Endodermal cell (in vitro differentiated cells): ENCODE results near the gene MAL. TPM values are rescaled to one million over a fixed set of nuclear protein-coding genes. Genes with fewer than 3 reads are reported as not detected.
A peak's percentile ranks its signal among the peaks of the same experiment; 100 is the strongest.

Experiments used
- DNase-seq: peaks from one replicate; pipeline ENCODE4 v3.0.0-alpha.2; 2017
- H3K27ac ChIP-seq: 2 replicates; pipeline ENCODE4 v1.5.1; 2013; ENCODE audit warnings: mild to moderate bottlenecking, low read depth, low read length, moderate library complexity
- H3K27me3 ChIP-seq: 2 replicates; pipeline ENCODE4 v1.6.1; 2013; ENCODE audit warnings: mild to moderate bottlenecking, low read length, moderate library complexity; ENCODE audit not compliant: insufficient read depth, control insufficient read depth, poor library complexity, severe bottlenecking
- H3K36me3 ChIP-seq: 2 replicates; pipeline ENCODE4 v1.7.0; 2013; ENCODE audit warnings: mild to moderate bottlenecking, low read length, moderate library complexity; ENCODE audit not compliant: control insufficient read depth, insufficient read depth
- H3K4me1 ChIP-seq: one replicate; pipeline ENCODE4 v1.7.0; 2013; ENCODE audit warnings: low read length; ENCODE audit not compliant: control insufficient read depth, insufficient read depth
- H3K4me3 ChIP-seq: 2 replicates; pipeline ENCODE4 v1.5.1; 2013; ENCODE audit warnings: mild to moderate bottlenecking, low read length, moderate library complexity
- H3K9ac ChIP-seq: 2 replicates; pipeline ENCODE4 v1.6.1; 2013; ENCODE audit warnings: mild to moderate bottlenecking, low read length, moderate library complexity; ENCODE audit not compliant: poor library complexity, severe bottlenecking; ENCODE audit errors: extremely low read depth
- H3K9me3 ChIP-seq: 2 replicates; pipeline ENCODE4 v1.6.1; 2013; ENCODE audit warnings: mild to moderate bottlenecking, low read length, moderate library complexity; ENCODE audit not compliant: control insufficient read depth
- H3K27ac Mint-ChIP-seq: 2 replicates; pipeline ENCODE4 v1.8.0; 2020; ENCODE audit warnings: mixed read lengths
- H3K27me3 Mint-ChIP-seq: 2 replicates; pipeline ENCODE4 v1.8.0; 2021; ENCODE audit warnings: mild to moderate bottlenecking, mixed read lengths; ENCODE audit not compliant: insufficient read depth
- H3K36me3 Mint-ChIP-seq: 2 replicates; pipeline ENCODE4 v1.8.0; 2020; ENCODE audit warnings: low read depth, mixed read lengths
- H3K4me1 Mint-ChIP-seq: 2 replicates; pipeline ENCODE4 v1.8.0; 2020; ENCODE audit warnings: mixed read lengths
- H3K4me3 Mint-ChIP-seq: 2 replicates; pipeline ENCODE4 v1.8.0; 2020; ENCODE audit warnings: mild to moderate bottlenecking, moderate library complexity, mixed read lengths
- H3K9me3 Mint-ChIP-seq: 2 replicates; pipeline ENCODE4 v1.8.0; 2020; ENCODE audit warnings: mild to moderate bottlenecking, mixed read lengths
- CTCF ChIP-seq: fragments of 200-600 bp; sonication (generic); conservative IDR thresholded peaks from 2 replicates; pipeline ENCODE4 v1.5.0; 2021; ENCODE audit warnings: antibody characterized with exemption, mild to moderate bottlenecking
- WGBS, 2 experiments: methylation state at CpG; one replicate each; pipeline versions ENCODE4 v1.1.5 to v1.1.7; 2013; ENCODE audit warnings: missing lambda C conversion rate in 2 of 2, mixed read lengths in 1 of 2; ENCODE audit not compliant: insufficient coverage in 1 of 2, insufficient read length in 1 of 2; 5-methylcytosine and 5-hydroxymethylcytosine counted together
- total RNA-seq, 2 donors: library from RNA; stranded (reverse); fragmentation: NEBNext Ultra II Directional in 1 of 2; extraction: Animal tissue kit (Norgen Biotek cat#: 25700) in 1 of 2; gene quantifications; 2 replicates in 1 of 2; 3 replicates in 1 of 2; pipeline ENCODE4 v1.2.1, GENCODE V29; 2021

The MAL gene
- total RNA-seq, 2 donors from 2014 or later = not detected

- peak; percentile 87 for DNase-seq
- no peaks in the 10 kb centered on the region for H3K4me1 Mint-ChIP-seq
- WGBS, 2 experiments = 75 to 85% methylated on average over 1 to 3 of the region's 3 CpGs
These were observed 39.0 kb upstream of the MAL start for GRCh38 chr2:94986392-94986963.

DNA sequence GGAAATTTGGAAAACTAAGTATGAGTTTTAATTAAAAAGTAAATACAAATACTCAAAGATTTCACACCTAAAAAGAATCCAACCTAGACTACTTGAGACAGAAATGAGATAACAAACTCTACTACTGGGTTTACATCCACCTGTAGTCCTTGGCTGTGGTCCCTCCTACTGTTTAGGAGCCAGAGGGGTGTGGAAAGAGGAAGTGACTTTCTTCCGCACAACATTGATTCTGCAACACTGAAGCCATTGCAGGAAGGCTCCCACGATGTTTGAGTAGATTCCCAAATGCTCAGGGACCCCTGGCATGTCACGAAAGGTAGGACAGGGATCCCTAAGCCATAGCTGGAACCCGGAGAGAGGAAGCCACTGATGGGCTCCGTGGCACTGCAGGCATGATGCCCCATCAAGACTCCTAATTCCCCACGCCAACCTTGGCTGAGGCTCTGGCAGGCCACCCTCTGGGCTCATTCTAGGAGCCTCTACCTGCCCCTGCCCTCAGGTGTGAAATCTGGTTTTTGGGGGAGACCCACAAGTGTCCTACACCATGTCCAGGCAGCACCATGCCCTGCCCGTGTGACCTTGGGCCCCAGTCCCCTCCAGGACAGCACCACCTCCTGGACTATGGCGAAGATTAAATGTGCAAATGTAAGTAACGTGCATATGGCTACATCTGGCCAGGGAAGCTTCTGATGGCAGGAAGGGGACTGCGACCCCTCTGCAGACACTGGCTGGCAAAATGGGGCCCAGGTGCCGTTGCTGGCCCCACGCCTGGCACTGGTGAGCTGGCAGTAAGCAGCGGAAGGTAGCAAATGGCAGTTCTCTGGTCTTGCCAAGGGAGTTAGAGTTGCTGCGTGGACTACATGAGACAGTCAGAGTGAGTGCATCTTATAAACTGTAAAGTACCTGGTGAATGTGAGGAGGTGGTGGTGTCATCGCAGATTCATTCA lies 38.2 kb upstream of the MAL start:
- DNase-seq = no peak
- no peak overlapping the region for H3K4me3 ChIP-seq
- peak; percentile 11 for TF ChIP-seq CTCF
- H3K27me3 Mint-ChIP-seq = peaks cover 29% of the 10 kb centered on the region
- H3K4me1 Mint-ChIP-seq = no peaks in the 10 kb centered on the region
- H3K36me3 ChIP-seq = no peaks in the 10 kb centered on the region
- H3K4me1 ChIP-seq = no peaks in the 10 kb centered on the region
- H3K9ac ChIP-seq = no peak overlapping the region
- H3K36me3 Mint-ChIP-seq = no peaks in the 10 kb centered on the region
- H3K9me3 ChIP-seq = no peaks in the 10 kb centered on the region
- H3K27ac Mint-ChIP-seq = no peak overlapping the region
- H3K27ac ChIP-seq = no peak overlapping the region
- H3K4me3 Mint-ChIP-seq = no peak overlapping the region
- no peaks in the 10 kb centered on the region for H3K9me3 Mint-ChIP-seq
- H3K27me3 ChIP-seq = no peaks in the 10 kb centered on the region
- 88% methylated on average over 12 to 15 of the region's 15 CpGs for WGBS, 2 experiments

More at GRCh38 chr2:94986392-94986963, 39.0 kb upstream of the MAL start:
- Histone ChIP-seq H3K36me3 (no peaks in the 10 kb centered on the region), H3K27ac (no peak overlapping the region), H3K9ac (no peak overlapping the region), H3K4me1 (no peaks in the 10 kb centered on the region), H3K9me3 (no peaks in the 10 kb centered on the region), H3K4me3 (no peak overlapping the region), H3K27me3 (no peaks in the 10 kb centered on the region)
- H3K9me3 Mint-ChIP-seq = no peaks in the 10 kb centered on the region
- H3K27ac Mint-ChIP-seq = no peak overlapping the region
- no peaks in the 10 kb centered on the region for H3K36me3 Mint-ChIP-seq
- peaks cover 26% of the 10 kb centered on the region for H3K27me3 Mint-ChIP-seq
- no peak overlapping the region for H3K4me3 Mint-ChIP-seq
- peak; percentile 91 for TF ChIP-seq CTCF

DNA sequence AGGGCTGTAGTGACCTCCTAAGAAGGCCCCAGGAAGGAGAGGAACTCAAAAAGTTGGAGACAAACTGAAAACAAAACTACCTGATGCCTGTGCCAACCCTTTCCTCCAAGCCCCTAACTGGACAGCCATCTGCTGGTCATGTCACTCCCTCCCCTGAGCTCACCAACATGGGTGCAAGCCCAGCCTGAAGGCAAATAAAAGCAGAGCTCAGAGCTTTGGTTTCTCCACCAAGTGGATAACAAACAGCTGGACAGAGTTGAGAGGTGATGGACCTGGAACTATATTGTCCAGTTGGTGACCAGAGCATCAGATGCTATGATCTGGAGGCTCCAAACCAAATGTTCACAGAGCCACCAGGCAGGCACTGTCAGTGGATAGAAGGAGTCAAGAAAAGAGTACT lies 34.6 kb upstream of the MAL start:
- H3K9ac ChIP-seq = no peak overlapping the region
- Mint-ChIP-seq H3K4me1 (no peaks in the 10 kb centered on the region), H3K36me3 (no peaks in the 10 kb centered on the region), H3K4me3 (no peak overlapping the region), H3K9me3 (no peaks in the 10 kb centered on the region), H3K27ac (no peak overlapping the region), H3K27me3 (peaks cover 20% of the 10 kb centered on the region)
- no peak overlapping the region for H3K27ac ChIP-seq
- no peaks in the 10 kb centered on the region for H3K27me3 ChIP-seq
- no peaks in the 10 kb centered on the region for H3K36me3 ChIP-seq
- DNase-seq = no peak
- no peaks in the 10 kb centered on the region for H3K9me3 ChIP-seq
- no peak for TF ChIP-seq CTCF
- no peaks in the 10 kb centered on the region for H3K4me1 ChIP-seq
- no peak overlapping the region for H3K4me3 ChIP-seq
